Fibroblast of the aortic adventitia (primary cell): ENCODE measurements around the gene KDM5B. TPM values are rescaled to one million over a fixed set of nuclear protein-coding genes. Genes with fewer than 3 reads are reported as not detected.
"Not testable (repeated sequence)": the region's sequence is repeated elsewhere in the genome, so short reads cannot be mapped to it uniquely, and the experiment has no call there.

ENCODE experiments used
- DNase-seq: peaks from one replicate; pipeline ENCODE4 v3.0.0-alpha.2; 2010; ENCODE audit warnings: low read depth
- H3K4me3 ChIP-seq: 2 replicates; pipeline ENCODE4 v1.5.1; 2011; ENCODE audit warnings: low read depth, mild to moderate bottlenecking, control low read depth, low read length, moderate library complexity
- CTCF ChIP-seq: IDR thresholded peaks from 2 replicates; pipeline ENCODE4 v1.5.1; 2011; ENCODE audit warnings: mild to moderate bottlenecking, low read length, control low read depth, inconsistent platforms; ENCODE audit not compliant: insufficient read depth
- total RNA-seq: library from RNA; depleted of rRNA; stranded (reverse); fragments of >200 nt; gene quantifications from 2 replicates; pipeline ENCODE4 v1.2.3, GENCODE V29; 2012; ENCODE audit warnings: low replicate concordance

The KDM5B gene
- total RNA-seq, 1 donor, result 56.4 TPM

DNA sequence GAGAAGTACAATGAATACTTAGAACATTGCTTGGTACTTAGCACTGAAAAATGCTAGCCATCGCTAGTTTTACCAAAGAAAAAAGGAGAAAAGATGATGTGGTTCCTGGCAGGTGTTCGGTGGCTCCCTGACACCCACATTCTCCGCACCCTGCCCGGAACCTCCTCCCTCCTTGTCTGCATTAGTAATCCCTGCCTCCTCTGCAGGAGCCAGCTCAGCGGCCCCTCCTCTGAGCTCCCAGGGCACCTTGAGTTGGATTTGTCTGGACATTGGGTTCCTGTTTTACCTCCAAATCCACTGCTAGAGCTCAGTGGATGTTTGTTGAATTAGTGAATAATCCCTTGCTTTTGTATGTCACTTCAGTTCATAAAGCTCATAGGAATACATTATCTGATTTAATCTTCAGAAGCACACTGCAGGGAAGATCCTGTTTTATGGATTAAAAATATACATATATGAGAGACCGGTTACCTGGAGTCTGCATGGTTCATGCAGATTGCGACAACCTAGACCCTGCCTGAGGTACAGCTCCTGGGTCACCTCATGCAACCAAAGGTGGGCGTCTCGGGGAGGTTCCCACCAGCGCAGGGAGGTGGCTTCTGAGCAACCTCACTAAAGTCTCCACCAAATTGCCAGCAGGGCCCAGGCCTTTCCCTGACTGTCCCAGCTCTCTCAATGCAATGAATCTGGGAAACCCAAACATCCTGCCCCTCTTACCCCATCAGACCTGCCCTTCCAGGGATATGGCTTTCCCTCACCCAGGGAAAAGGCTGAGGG lies 26.7 kb upstream of the KDM5B start:
- no peak for DNase-seq
- H3K4me3 ChIP-seq, result no peak overlapping the region
- TF ChIP-seq CTCF, result no peak

DNA sequence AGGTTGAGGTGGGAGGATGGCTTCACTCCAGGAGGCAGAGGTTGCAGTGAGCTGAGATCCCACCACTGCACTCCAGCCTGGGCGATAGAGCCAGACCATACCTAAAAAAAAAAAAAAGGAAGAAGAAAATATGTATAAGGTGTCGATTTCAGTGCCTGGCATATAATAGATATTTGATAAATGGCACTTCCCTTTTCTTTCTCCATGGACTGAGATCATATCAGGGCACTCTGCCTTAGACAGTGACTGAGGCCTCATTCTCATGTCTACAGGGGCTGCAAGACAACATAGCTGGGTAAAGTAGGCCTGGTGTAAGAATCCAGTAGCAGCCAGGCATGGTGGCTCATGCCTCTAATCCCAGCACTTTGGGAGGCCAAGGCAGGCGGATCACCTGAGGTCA lies 23.7 kb upstream of the KDM5B start:
- no peak for TF ChIP-seq CTCF
- H3K4me3 ChIP-seq, result no peak overlapping the region
- DNase-seq, result no peak

DNA sequence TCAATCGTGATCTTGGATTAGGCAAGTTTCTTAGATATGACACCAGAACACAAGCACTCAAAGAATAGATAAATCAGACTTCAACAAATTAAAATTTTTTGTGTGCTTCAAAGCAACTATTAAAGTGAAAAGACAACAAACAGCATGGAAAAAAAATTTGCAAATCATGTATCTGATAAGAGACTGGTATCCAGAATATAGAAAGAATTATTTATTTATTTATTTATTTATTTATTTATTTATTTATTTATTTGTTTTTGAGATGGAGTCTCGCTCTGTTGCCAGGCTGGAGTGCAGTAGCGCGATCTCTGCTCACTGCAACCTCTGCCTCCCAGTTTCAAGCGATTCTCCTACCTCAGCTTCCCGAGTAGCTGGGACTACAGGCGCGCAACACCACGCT lies 21.0 kb upstream of the KDM5B start:
- not testable (repeated sequence) for DNase-seq, H3K4me3 ChIP-seq

DNA sequence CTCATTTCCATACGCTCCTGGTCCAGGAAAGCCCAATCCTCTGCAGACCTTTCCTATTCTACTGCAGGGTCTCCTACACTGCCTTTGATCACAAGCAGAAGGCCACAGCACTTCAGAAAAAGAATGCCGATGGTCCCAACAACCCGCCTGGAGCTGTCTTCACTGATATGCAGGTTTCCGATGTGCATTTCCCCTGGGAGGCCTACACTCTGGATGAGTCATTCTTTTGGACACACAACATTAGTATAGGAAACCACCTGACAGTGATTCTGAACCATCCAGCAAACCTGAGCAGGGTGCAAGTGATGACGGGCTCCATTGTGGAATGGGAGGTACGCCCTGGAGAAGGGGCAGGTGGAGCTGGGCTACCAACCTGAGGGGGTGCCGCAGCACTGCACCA lies 17.5 kb upstream of the KDM5B start:
- no peak for DNase-seq
- no peak for TF ChIP-seq CTCF
- H3K4me3 ChIP-seq, result no peak overlapping the region

DNA sequence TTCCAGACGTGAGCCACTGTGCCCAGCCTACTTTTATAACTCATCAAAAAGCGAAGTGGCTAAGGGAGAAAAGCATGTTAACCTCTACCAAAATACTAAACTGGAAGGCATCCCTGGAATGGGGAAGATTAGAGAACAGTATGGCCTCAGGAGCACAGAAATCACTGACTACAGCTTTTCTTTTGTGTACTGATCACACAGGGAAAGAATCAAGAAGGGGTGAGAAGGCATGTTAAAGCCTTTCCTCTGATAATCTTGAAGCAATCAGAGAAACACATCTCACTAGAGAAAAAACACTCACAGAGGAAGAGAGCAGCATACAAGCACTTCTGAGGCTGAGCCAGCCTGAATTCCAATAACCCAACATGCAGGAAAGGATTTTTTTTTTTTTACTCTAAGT lies 13.2 kb upstream of the KDM5B start:
- H3K4me3 ChIP-seq, result no peak overlapping the region
- DNase-seq, result peak; percentile 62
- TF ChIP-seq CTCF, result no peak

DNA sequence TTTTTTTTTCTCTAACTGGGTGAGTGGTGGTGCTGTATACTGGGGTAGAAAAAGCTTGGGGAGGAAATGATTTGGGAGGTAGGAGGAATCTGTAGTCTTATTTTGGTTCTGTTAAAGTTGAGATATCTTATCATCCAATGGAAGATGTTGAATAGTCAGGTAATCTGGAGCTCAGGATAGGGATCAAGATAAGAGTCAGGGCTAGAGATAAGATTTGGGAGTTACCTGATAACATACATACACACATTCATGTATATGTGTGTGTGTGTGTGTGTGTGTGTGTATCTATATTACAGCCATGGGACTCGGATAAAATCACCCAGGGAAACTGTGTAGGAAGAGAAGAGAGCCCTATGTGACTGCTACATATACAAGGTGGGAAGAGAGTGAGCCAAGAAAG lies 10.6 kb upstream of the KDM5B start:
- H3K4me3 ChIP-seq, result no peak overlapping the region
- TF ChIP-seq CTCF, result no peak
- no peak for DNase-seq

DNA sequence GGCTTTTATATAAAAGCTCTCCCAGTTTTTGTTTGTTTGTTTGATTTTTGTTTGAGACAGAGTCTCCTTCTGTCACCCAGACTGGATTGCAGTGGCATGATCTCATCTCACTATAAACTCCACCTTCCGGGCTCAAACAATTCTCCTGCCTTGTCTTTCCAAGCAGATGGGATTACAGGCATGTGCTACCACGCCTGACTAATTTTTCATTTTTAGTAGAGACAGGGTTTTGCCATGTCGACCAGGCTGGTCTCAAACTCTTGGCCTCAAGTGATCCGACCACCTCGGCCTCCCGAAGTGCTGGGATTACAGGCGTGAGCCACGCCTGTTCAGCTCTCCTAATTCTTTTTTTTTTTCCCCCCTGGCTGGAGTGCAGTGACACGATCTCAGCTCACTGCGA lies 6.9 kb upstream of the KDM5B start:
- H3K4me3 ChIP-seq, result no peak overlapping the region
- DNase-seq, result no peak
- no peak for TF ChIP-seq CTCF
